Skeletal muscle satellite cell (primary cell): ENCODE data around the gene ISX.

Source experiments
- H3K27me3 ChIP-seq: 2 replicates; pipeline ENCODE4 v1.7.0; 2013; ENCODE audit warnings: low read length; ENCODE audit not compliant: control insufficient read depth, insufficient read depth
- H3K36me3 ChIP-seq: 2 replicates; pipeline ENCODE4 v1.7.0; 2013; ENCODE audit warnings: mild to moderate bottlenecking, control low read depth, low read length; ENCODE audit not compliant: insufficient read depth
- H3K4me1 ChIP-seq: 2 replicates; pipeline ENCODE4 v1.7.0; 2013; ENCODE audit warnings: low read length; ENCODE audit not compliant: control insufficient read depth, insufficient read depth
- H3K4me2 ChIP-seq: 2 replicates; pipeline ENCODE4 v1.7.0; 2013; ENCODE audit warnings: mild to moderate bottlenecking, low read length
- H3K4me3 ChIP-seq: 2 replicates; pipeline ENCODE4 v1.7.0; 2013; ENCODE audit warnings: low read length
- H3K9ac ChIP-seq: 2 replicates; pipeline ENCODE4 v1.7.0; 2013; ENCODE audit warnings: mild to moderate bottlenecking, low read depth, low read length, moderate library complexity
- H3K9me3 ChIP-seq: replicated peaks from 2 replicates; pipeline ENCODE4 v1.7.0; 2013; ENCODE audit warnings: mild to moderate bottlenecking, control low read depth, low read length

ISX gene

DNA sequence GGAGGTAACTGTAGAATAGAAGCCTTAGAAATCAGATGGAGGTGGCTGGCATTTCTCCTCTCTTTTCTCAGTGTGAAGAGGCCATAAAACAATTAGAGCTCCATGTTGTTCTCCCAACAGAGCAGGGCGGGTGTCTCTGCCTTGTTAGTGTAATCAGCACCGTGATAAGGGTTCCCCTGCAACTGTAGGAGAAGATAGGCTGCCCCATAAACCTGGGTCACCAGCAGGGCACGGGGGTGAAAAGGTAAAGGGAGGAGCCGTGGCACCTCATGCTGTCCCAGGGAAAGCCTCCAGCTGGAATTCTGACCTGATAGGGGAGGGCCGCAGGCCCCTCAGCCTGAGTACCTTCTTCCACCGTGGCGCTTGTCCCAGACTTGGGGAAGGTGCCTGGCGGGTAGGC is 68.7 kb downstream of the ISX start:
- H3K36me3 ChIP-seq, result no peaks in the 10 kb centered on the region

DNA sequence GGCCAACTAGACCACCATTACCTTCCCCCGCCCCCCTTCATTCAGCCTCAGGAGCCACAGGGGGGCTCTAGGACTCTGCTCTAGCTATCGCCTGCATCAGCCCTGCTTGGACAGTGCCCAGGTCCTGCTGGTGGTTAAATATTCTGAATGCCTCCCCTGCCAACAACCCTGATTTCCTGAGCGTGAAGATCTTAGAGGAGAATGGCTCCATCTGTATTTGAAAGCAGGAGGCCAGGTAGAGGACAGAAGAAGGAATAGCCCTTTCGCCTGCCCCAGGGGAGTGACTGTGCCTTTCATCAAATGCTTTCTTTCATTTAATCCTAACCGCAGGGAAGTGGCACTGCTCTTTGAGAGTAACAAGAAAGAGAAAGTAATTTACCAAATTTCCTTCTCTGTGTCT is 69.2 kb downstream of the ISX start:
- Histone ChIP-seq H3K27me3 (no peaks in the 10 kb centered on the region), H3K9ac (no peak overlapping the region), H3K4me3 (no peak overlapping the region), H3K4me1 (no peaks in the 10 kb centered on the region), H3K4me2 (no peak overlapping the region), H3K9me3 (no peaks in the 10 kb centered on the region), H3K36me3 (no peaks in the 10 kb centered on the region)

More for the DNA sequence above, 68.7 kb downstream of the ISX start:
- no peaks in the 10 kb centered on the region for H3K9me3 ChIP-seq
- no peaks in the 10 kb centered on the region for H3K4me1 ChIP-seq
- no peaks in the 10 kb centered on the region for H3K27me3 ChIP-seq
- no peak overlapping the region for H3K9ac ChIP-seq
- no peak overlapping the region for H3K4me3 ChIP-seq
- no peak overlapping the region for H3K4me2 ChIP-seq
